HG02642 (cell line): ENCODE results near the gene TYW3.
"Not testable (repeated sequence)": the region's sequence is repeated elsewhere in the genome, so short reads cannot be mapped to it uniquely, and the experiment has no call there.

Experiments
- ATAC-seq: cut with Tn5 transposase; IDR thresholded peaks from one replicate; pipeline ENCODE4 v1.9.1; 2021; ENCODE audit warnings: mild to moderate bottlenecking; ENCODE audit not compliant: unreplicated experiment, poor library complexity

Gene TYW3

GRCh38 chr1:74729741-74730478, 3.0 kb upstream of the TYW3 start:
- ATAC-seq, result no peak

- peak; percentile 23 for ATAC-seq
Measured at GRCh38 chr1:74731399-74732052, 1.4 kb upstream of the TYW3 start.

- peak; percentile 29 for ATAC-seq
Measured at GRCh38 chr1:74732071-74732946, 643 bp upstream of the TYW3 start.

- peak; percentile 45 for ATAC-seq
Measured at GRCh38 chr1:74733604-74734484, 892 bp downstream of the TYW3 start.

- no peak for ATAC-seq
Measured at GRCh38 chr1:74737333-74737732, 4.4 kb downstream of the TYW3 start.

- not testable (repeated sequence) for ATAC-seq
Measured at GRCh38 chr1:74740307-74740980, 7.5 kb downstream of the TYW3 start.

GRCh38 chr1:74745247-74745646, 12.3 kb downstream of the TYW3 start:
- ATAC-seq, result not testable (repeated sequence)

- ATAC-seq, result no peak
Measured at GRCh38 chr1:74748960-74749359, 16.0 kb downstream of the TYW3 start.

GRCh38 chr1:74753104-74753503, 20.2 kb downstream of the TYW3 start:
- no peak for ATAC-seq

GRCh38 chr1:74755475-74755874, 22.5 kb downstream of the TYW3 start:
- no peak for ATAC-seq

GRCh38 chr1:74756650-74757049, 23.7 kb downstream of the TYW3 start:
- not testable (repeated sequence) for ATAC-seq

- ATAC-seq, result no peak
Measured at GRCh38 chr1:74763807-74764206, 30.9 kb downstream of the TYW3 start.

GRCh38 chr1:74766579-74766978, 33.6 kb downstream of the TYW3 start:
- ATAC-seq, result no peak

GRCh38 chr1:74767490-74767889, 34.5 kb downstream of the TYW3 start:
- ATAC-seq, result peak; percentile 48

- ATAC-seq, result peak; percentile 71
Measured at GRCh38 chr1:74771913-74772515, 39.1 kb downstream of the TYW3 start.

GRCh38 chr1:74772945-74773344, 40.0 kb downstream of the TYW3 start:
- ATAC-seq, result no peak

- no peak for ATAC-seq
Measured at GRCh38 chr1:74773582-74773981, 40.6 kb downstream of the TYW3 start.

- no peak for ATAC-seq
Measured at GRCh38 chr1:74775735-74776134, 42.8 kb downstream of the TYW3 start.

GRCh38 chr1:74777525-74777924, 44.6 kb downstream of the TYW3 start:
- ATAC-seq, result no peak
